MM.1S (cell line): ENCODE results near the gene CBLN3.
"Not testable (repeated sequence)": the region's sequence is repeated elsewhere in the genome, so short reads cannot be mapped to it uniquely, and the experiment has no call there.

Experiments used
- DNase-seq: peaks from one replicate; pipeline ENCODE4 v3.0.0-alpha.2; 2015
- H2AFZ ChIP-seq: fragments of 300-600 bp; sonication (generic); 2 replicates; pipeline ENCODE4 v1.6.0; 2016; ENCODE audit warnings: antibody characterized with exemption, low read length
- H3F3A ChIP-seq: fragments of 300-600 bp; sonication (generic); 2 replicates; pipeline ENCODE4 v1.6.1; 2016; ENCODE audit warnings: mild to moderate bottlenecking, antibody characterized with exemption, low read length, moderate library complexity, mixed read lengths; ENCODE audit not compliant: insufficient read depth
- H3K27ac ChIP-seq: fragments of 300-600 bp; sonication (generic); 2 replicates; pipeline ENCODE4 v1.5.1; 2016; ENCODE audit warnings: mild to moderate bottlenecking, low read length
- H3K27me3 ChIP-seq: fragments of 300-600 bp; sonication (generic); replicated peaks from 2 replicates; pipeline ENCODE4 v1.6.0; 2016; ENCODE audit warnings: low read length; ENCODE audit not compliant: insufficient read depth
- H3K36me3 ChIP-seq: fragments of 300-600 bp; sonication (generic); replicated peaks from 2 replicates; pipeline ENCODE4 v1.6.1; 2016; ENCODE audit warnings: mild to moderate bottlenecking, low read length, mixed read lengths; ENCODE audit not compliant: insufficient read depth
- H3K4me1 ChIP-seq: fragments of 300-600 bp; sonication (generic); 2 replicates; pipeline ENCODE4 v1.6.1; 2016; ENCODE audit warnings: low read length, mixed read lengths
- H3K4me2 ChIP-seq: fragments of 300-600 bp; sonication (generic); 2 replicates; pipeline ENCODE4 v1.6.0; 2016; ENCODE audit warnings: low read depth, low read length
- H3K4me3 ChIP-seq: fragments of 300-600 bp; sonication (generic); 2 replicates; pipeline ENCODE4 v1.5.1; 2016; ENCODE audit warnings: low read length, mixed read lengths
- H3K79me2 ChIP-seq: fragments of 300-600 bp; sonication (generic); 2 replicates; pipeline ENCODE4 v1.6.1; 2016; ENCODE audit warnings: mixed run types, low read length, mixed read lengths
- H3K9ac ChIP-seq: fragments of 300-600 bp; sonication (generic); 2 replicates; pipeline ENCODE4 v1.6.1; 2016; ENCODE audit warnings: low read length, mixed read lengths
- H3K9me2 ChIP-seq: fragments of 300-600 bp; sonication (generic); replicated peaks from 2 replicates; pipeline ENCODE4 v1.6.1; 2016; ENCODE audit warnings: mild to moderate bottlenecking, low read length, mixed read lengths; ENCODE audit not compliant: insufficient read depth
- H3K9me3 ChIP-seq: fragments of 300-600 bp; sonication (generic); replicated peaks from 2 replicates; pipeline ENCODE4 v1.6.1; 2016; ENCODE audit warnings: mild to moderate bottlenecking, low read length, mixed read lengths; ENCODE audit not compliant: insufficient read depth
- H4K20me1 ChIP-seq: fragments of 300-600 bp; sonication (generic); 2 replicates; pipeline ENCODE4 v1.6.1; 2016; ENCODE audit warnings: mild to moderate bottlenecking, low read length, moderate library complexity, mixed read lengths; ENCODE audit not compliant: insufficient read depth
- CTCF ChIP-seq: fragments of 300-600 bp; sonication (generic); IDR thresholded peaks from 2 replicates; pipeline ENCODE4 v1.5.1; 2016; ENCODE audit warnings: antibody characterized with exemption, low read length, mixed read lengths
- EZH2 ChIP-seq: fragments of 300-600 bp; sonication (generic); optimal IDR thresholded peaks from 2 replicates; pipeline ENCODE3; 2017; ENCODE audit warnings: low read depth, mild to moderate bottlenecking, antibody characterized with exemption, low read length, mixed read lengths
- EZH2phosphoT487 ChIP-seq: fragments of 300-600 bp; sonication (generic); IDR thresholded peaks from 2 replicates; pipeline ENCODE4 v1.6.1; 2018; ENCODE audit warnings: antibody characterized with exemption, low read length

CBLN3 gene

GRCh38 chr14:24429395-24430142 is at the start of gene CBLN3, which contains the start of gene KHNYN:
TSS of gene CBLN3 (minus strand) at chr14:24429668. CDS start at chr14:24429054, 614 bp downstream.
TSS of gene KHNYN (plus strand) at chr14:24429954. CDS start at chr14:24430731, 777 bp downstream.
- Histone ChIP-seq H3K9ac (peak within 1 kb of the TSS; percentile 94), H4K20me1 (no peaks in the 10 kb centered on the region)

GRCh38 chr14:24475261-24475660 is 45.8 kb upstream of the CBLN3 start:
- no peak for DNase-seq
- H3K36me3 ChIP-seq: no peaks in the 10 kb centered on the region
- no peak overlapping the region for H3K27ac ChIP-seq
- no peaks in the 10 kb centered on the region for H3K4me1 ChIP-seq
- H3K27me3 ChIP-seq: no peaks in the 10 kb centered on the region
- H3K79me2 ChIP-seq: no peaks in the 10 kb centered on the region
- no peaks in the 10 kb centered on the region for H3K9me3 ChIP-seq
- no peak overlapping the region for H3K9ac ChIP-seq
- no peak for TF ChIP-seq CTCF
- no peak for TF ChIP-seq EZH2phosphoT487
- TF ChIP-seq EZH2: no peak
- H3F3A ChIP-seq: no peaks in the 10 kb centered on the region
- no peaks in the 10 kb centered on the region for H3K9me2 ChIP-seq
- no peak overlapping the region for H3K4me3 ChIP-seq
- H3K4me2 ChIP-seq: no peak overlapping the region
- H2AFZ ChIP-seq: no peak overlapping the region
- no peaks in the 10 kb centered on the region for H4K20me1 ChIP-seq

More at GRCh38 chr14:24429395-24430142, at the start of gene CBLN3, which contains the start of gene KHNYN:
- peaks cover 15% of the 10 kb centered on the region for H3F3A ChIP-seq
- peak within 1 kb of the TSS; percentile 92 for H3K4me2 ChIP-seq
- peaks cover 15% of the 10 kb centered on the region for H3K4me1 ChIP-seq
- H2AFZ ChIP-seq: peak within 1 kb of the TSS; percentile 51; the same call in 1 of the 2 replicates
- H3K27me3 ChIP-seq: no peaks in the 10 kb centered on the region
- H3K4me3 ChIP-seq: peak within 1 kb of the TSS; percentile 75
- DNase-seq: peak; percentile 81
- H3K9me3 ChIP-seq: no peaks in the 10 kb centered on the region
- TF ChIP-seq EZH2 (no peak), EZH2phosphoT487 (no peak), CTCF (no peak)
- no peaks in the 10 kb centered on the region for H3K9me2 ChIP-seq
- peaks cover 23% of the 10 kb centered on the region for H3K79me2 ChIP-seq
- no peaks in the 10 kb centered on the region for H3K36me3 ChIP-seq
- H3K27ac ChIP-seq: peak within 1 kb of the TSS; percentile 90

DNA sequence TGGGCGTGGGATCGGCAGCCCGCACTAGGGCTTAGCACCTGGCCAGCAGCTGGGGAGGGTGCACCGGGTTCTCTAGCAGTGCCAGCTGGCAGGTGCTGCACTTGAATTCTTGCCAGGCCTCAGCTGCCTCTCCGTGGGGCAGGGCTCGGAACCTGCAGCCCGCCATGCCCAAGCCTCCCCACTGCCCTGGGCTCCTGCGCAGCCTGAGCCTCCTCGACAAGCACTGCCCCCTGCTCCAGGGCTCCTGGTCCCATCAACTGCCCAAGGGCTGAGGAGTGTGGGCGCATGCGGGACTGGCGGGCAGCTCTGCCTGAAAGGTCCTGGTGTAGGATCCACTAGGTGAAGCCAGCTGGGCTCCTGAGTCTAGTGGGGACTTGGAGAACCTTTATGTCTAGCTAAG is 43.7 kb upstream of the CBLN3 start:
- H3K79me2 ChIP-seq: no peaks in the 10 kb centered on the region
- no peaks in the 10 kb centered on the region for H3K4me1 ChIP-seq
- H3F3A ChIP-seq: no peaks in the 10 kb centered on the region
- TF ChIP-seq EZH2phosphoT487 (no peak), EZH2 (no peak), CTCF (no peak)
- H3K27me3 ChIP-seq: no peaks in the 10 kb centered on the region
- H3K36me3 ChIP-seq: no peaks in the 10 kb centered on the region
- H2AFZ ChIP-seq: no peak overlapping the region
- H3K9me3 ChIP-seq: no peaks in the 10 kb centered on the region
- no peaks in the 10 kb centered on the region for H4K20me1 ChIP-seq
- DNase-seq: no peak
- no peaks in the 10 kb centered on the region for H3K9me2 ChIP-seq
- no peak overlapping the region for H3K9ac ChIP-seq
- no peak overlapping the region for H3K4me3 ChIP-seq
- no peak overlapping the region for H3K4me2 ChIP-seq
- H3K27ac ChIP-seq: no peak overlapping the region

GRCh38 chr14:24470450-24470849 is 41.0 kb upstream of the CBLN3 start:
- not testable (repeated sequence) for H3K4me1 ChIP-seq, H3K4me3 ChIP-seq, H3K27ac ChIP-seq, H3K9ac ChIP-seq, H4K20me1 ChIP-seq, H3K9me2 ChIP-seq, H2AFZ ChIP-seq, H3K79me2 ChIP-seq, DNase-seq, H3F3A ChIP-seq, H3K36me3 ChIP-seq, H3K4me2 ChIP-seq, H3K9me3 ChIP-seq, H3K27me3 ChIP-seq
